GM12878 (cell line): Measurements from ENCODE around the gene LIPE. TPM values are rescaled to one million over a fixed set of nuclear protein-coding genes. Genes with fewer than 3 reads are reported as not detected.

Experiments
- ATAC-seq: fragments of 200-7000 bp; cut with Tn5 transposase; 3 replicates; pipeline ENCODE4 v1.9.1; 2020; ENCODE audit warnings: mild to moderate bottlenecking, moderate library complexity
- BruUV-seq: library from RNA; stranded (reverse); fragments of 400-500 nt; replicated peaks from 2 replicates; lab custom pipeline; 2021; lab: Mats Ljungman, UMichigan
- CTCF ChIA-PET: fragments of 300-600 bp; sonication (Branson Sonifier 250); formaldehyde crosslinking; extraction: SDS; loops from one replicate; lab custom pipeline; 2021; ENCODE audit warnings: inconsistent platforms; lab: Yijun Ruan, JAX
- POLR2A ChIA-PET: fragments of 350-600 bp; formaldehyde crosslinking; extraction: SDS; loops from one replicate; lab custom pipeline; 2021; ENCODE audit warnings: inconsistent platforms; lab: Charles Lee
- RAD21 ChIA-PET: fragments of 300-600 bp; sonication (Branson Sonifier 250); formaldehyde crosslinking; loops from one replicate; lab custom pipeline; 2023; ENCODE audit warnings: antibody characterized with exemption; ENCODE audit not compliant: unreplicated experiment; lab: Charles Lee
- SMC1A ChIA-PET: fragments of 300-600 bp; sonication (Branson Sonifier 250); formaldehyde crosslinking; loops from one replicate; lab custom pipeline; 2023; ENCODE audit not compliant: unreplicated experiment, uncharacterized antibody; lab: Charles Lee
- DNase-seq: peaks from one replicate; pipeline ENCODE4 v3.0.0-alpha.2; 2011; ENCODE audit warnings: low read depth, low spot score
- FAIRE-seq: peaks from 3 replicates; lab custom pipeline; 2011; peaks lifted over from hg19 to GRCh38; lab: Jason Lieb, UNC
- H2AFZ ChIP-seq: 2 replicates; pipeline ENCODE4 v1.6.0; 2011; ENCODE audit warnings: low read depth, low read length, control low read depth; ENCODE audit not compliant: control insufficient read depth
- H3K27ac ChIP-seq: 2 replicates; pipeline ENCODE4 v1.5.1; 2011; ENCODE audit warnings: control low read depth; ENCODE audit not compliant: control insufficient read depth, insufficient read depth
- H3K27me3 ChIP-seq, 2 experiments: replicated peaks in 1 of 2; 2 replicates each; pipeline versions ENCODE4 v1.6.0 to v1.6.1; 2011; ENCODE audit warnings: low read length in 1 of 2; ENCODE audit not compliant: control insufficient read depth in 2 of 2, insufficient read depth in 2 of 2
- H3K36me3 ChIP-seq, 2 experiments: 2 replicates each; pipeline ENCODE4 v1.5.1; 2011; ENCODE audit warnings: low read length in 1 of 2; ENCODE audit not compliant: control insufficient read depth in 2 of 2, insufficient read depth in 2 of 2
- H3K4me1 ChIP-seq: 2 replicates; pipeline ENCODE4 v1.6.1; 2011; ENCODE audit warnings: mild to moderate bottlenecking, low read length, moderate library complexity, mixed read lengths; ENCODE audit not compliant: control insufficient read depth, insufficient read depth
- H3K4me2 ChIP-seq: 2 replicates; pipeline ENCODE4 v1.6.0; 2011; ENCODE audit warnings: control low read depth; ENCODE audit not compliant: control insufficient read depth, insufficient read depth
- H3K4me3 ChIP-seq: fragments of 200-600 bp; sonication (generic); 2 replicates; pipeline ENCODE4 v1.5.1; 2016
- H3K79me2 ChIP-seq: 2 replicates; pipeline ENCODE4 v1.6.0; 2011; ENCODE audit warnings: low read length; ENCODE audit not compliant: control insufficient read depth, insufficient read depth
- H3K9ac ChIP-seq: 2 replicates; pipeline ENCODE4 v1.8.0; 2011; ENCODE audit warnings: low read length, control low read depth, mixed read lengths; ENCODE audit not compliant: control insufficient read depth, insufficient read depth
- H3K9me3 ChIP-seq: replicated peaks from 3 replicates; pipeline ENCODE4 v1.5.1; 2011; ENCODE audit warnings: mild to moderate bottlenecking, low read length; ENCODE audit not compliant: control insufficient read depth, insufficient read depth
- H4K20me1 ChIP-seq: 2 replicates; pipeline ENCODE4 v1.6.0; 2011; ENCODE audit not compliant: control insufficient read depth, insufficient read depth
- CEBPB ChIP-seq, 2 experiments: fragments of 150-350 bp in 1 of 2; IDR thresholded peaks; 2 replicates each; pipeline ENCODE4 v1.6.1; 2012 to 2014; ENCODE audit warnings: low read depth in 2 of 2, low read length in 2 of 2, borderline replicate concordance in 1 of 2, inconsistent platforms in 1 of 2
- GATAD2B ChIP-seq: fragments of 450-650 bp; conservative IDR thresholded peaks from 2 replicates; pipeline ENCODE4 v1.6.1; 2017; ENCODE audit warnings: low read depth, mild to moderate bottlenecking, moderate library complexity
- IRF4 ChIP-seq: IDR thresholded peaks from 2 replicates; pipeline ENCODE4 v1.6.1; 2011; ENCODE audit warnings: low read depth, low read length
- MYC ChIP-seq: IDR thresholded peaks from 2 replicates; pipeline ENCODE4 v1.6.1; 2011; ENCODE audit warnings: mild to moderate bottlenecking, low read length, moderate library complexity, inconsistent platforms; ENCODE audit not compliant: insufficient read depth, insufficient replicate concordance, insufficient read length, severe bottlenecking
- PRDM15 ChIP-seq: fragments of 450-650 bp; formaldehyde crosslinking; IDR thresholded peaks from 2 replicates; pipeline ENCODE4 v1.4.0; 2020; ENCODE audit warnings: mild to moderate bottlenecking, moderate library complexity
- RBBP5 ChIP-seq: fragments of 200-600 bp; sonication (generic); conservative IDR thresholded peaks from 2 replicates; pipeline ENCODE4 v1.6.1; 2016
- RFX5 ChIP-seq: IDR thresholded peaks from 2 replicates; pipeline ENCODE4 v1.6.1; 2011; ENCODE audit warnings: low read depth, low read length, improper control_type of control experiment
- YY1 ChIP-seq: IDR thresholded peaks from 2 replicates; pipeline ENCODE4 v1.6.1; 2011; ENCODE audit warnings: low read depth, mild to moderate bottlenecking, low read length
- ZNF217 ChIP-seq: fragments of 450-650 bp; IDR thresholded peaks from 2 replicates; pipeline ENCODE4 v1.6.1; 2017; ENCODE audit warnings: antibody characterized with exemption, mild to moderate bottlenecking
- WGBS: methylation state at CpG from one replicate; pipeline ENCODE4 v1.1.6; 2016; ENCODE audit warnings: low lambda C conversion rate; ENCODE audit not compliant: insufficient replicate concordance, insufficient coverage; ENCODE audit errors: missing lambda C conversion rate; 5-methylcytosine and 5-hydroxymethylcytosine counted together
- in situ Hi-C: fragments of 300-500 bp; cut with MboI; formaldehyde crosslinking; loops from 9 replicates; pipeline ENCODE4 v1.14.3; 2018; ENCODE audit warnings: mixed read lengths
- intact Hi-C: fragments of 100-400 bp; cut with micrococcal nuclease; formaldehyde crosslinking; loops from one replicate; pipeline ENCODE4 v1.14.2; 2022; ENCODE audit not compliant: unreplicated experiment
- polyA plus RNA-seq, 11 experiments: library from polyadenylated mRNA; depleted of rRNA in 4 of 11; unstranded in 6 of 11; stranded (reverse) in 5 of 11; fragments of >200 nt; fragmentation: Nextera tagmentation in 4 of 11; fragmentation: Illumina TruSeq in 1 of 11; extraction: Ambion mirVana in 4 of 11; extraction: Trizol in 1 of 11; gene quantifications; 1 replicate in 1 of 11; 2 replicates in 10 of 11; pipeline versions ENCODE4 v1.2.1 to v1.2.3, GENCODE V29; 2011 to 2016; ENCODE audit warnings: inconsistent platforms in 2 of 11, missing spikeins in 2 of 11, low read depth in 1 of 11
- total RNA-seq, 4 experiments: library from RNA; depleted of rRNA in 3 of 4; stranded (reverse); fragments of >200 nt in 3 of 4; fragmentation: Illumina TruSeq in 1 of 4; extraction: Trizol in 1 of 4; gene quantifications; 2 replicates each; pipeline versions ENCODE4 v1.2.1 to v1.2.3, GENCODE V29; 2013 to 2021

LIPE gene
- total and polyA plus RNA-seq, 10 of the 15 experiments (the other 5 are each of a cell fraction or from before 2014, with no cell fraction given), result 0.02 to 33.3 (median 9.5) TPM

- Histone ChIP-seq H3K4me3 (no peak overlapping the region), H3K4me1 (no peaks in the 10 kb centered on the region), H3K4me2 (no peak overlapping the region), H3K79me2 (no peaks in the 10 kb centered on the region), H3K36me3 (no peaks in the 10 kb centered on the region; a peak in 2 of 4 replicates), H2AFZ (no peak overlapping the region), H3K9me3 (no peaks in the 10 kb centered on the region), H3K9ac (no peak overlapping the region), H3K27ac (no peak overlapping the region), H3K27me3 (no peaks in the 10 kb centered on the region)
- FAIRE-seq (no peak), ATAC-seq (no peak)
- no TSS peak for BruUV-seq
- POLR2A ChIA-PET, result no interaction called here
- TF ChIP-seq IRF4, result no peak
- no peak for TF ChIP-seq CEBPB (IDR thresholded peaks at IDR 0.05; ENCODE audit: borderline replicate concordance in 1 of 2, low read depth in 2 of 2, low read length in 2 of 2)
- no peak for TF ChIP-seq YY1
- TF ChIP-seq PRDM15, result no peak
- no peak for TF ChIP-seq ZNF217
- no peak for TF ChIP-seq RFX5
- no peak for TF ChIP-seq GATAD2B
- no peak for TF ChIP-seq RBBP5
- no peak for TF ChIP-seq MYC
- TF ChIP-seq, all 136 proteins: peak for 0
- in situ Hi-C loops, result no loop called here
- H4K20me1 ChIP-seq, result no peaks in the 10 kb centered on the region
- CTCF ChIA-PET, result interaction anchor here (1.1 kb wide), 1 partner anchor 13 kb away, joined by 3 read pairs; no protein-coding TSS in a partner anchor
- RAD21 ChIA-PET, result no interaction called here
- WGBS, result 97% methylated on average over 15 of the region's 15 CpGs
- SMC1A ChIA-PET, result no interaction called here
- intact Hi-C loops, result no loop called here
- DNase-seq, result no peak
Measured at GRCh38 chr19:42356686-42357085, 70.5 kb downstream of the LIPE start.
